ENCODE results near the gene TSHZ2.
"Not testable (repeated sequence)": the region's sequence is repeated elsewhere in the genome, so short reads cannot be mapped to it uniquely, and the experiment has no call there.

TSHZ2 gene

GRCh38 chr20:53001498-53002301, 29.5 kb downstream of the TSHZ2 start:
- no peak for DNase-seq

DNA sequence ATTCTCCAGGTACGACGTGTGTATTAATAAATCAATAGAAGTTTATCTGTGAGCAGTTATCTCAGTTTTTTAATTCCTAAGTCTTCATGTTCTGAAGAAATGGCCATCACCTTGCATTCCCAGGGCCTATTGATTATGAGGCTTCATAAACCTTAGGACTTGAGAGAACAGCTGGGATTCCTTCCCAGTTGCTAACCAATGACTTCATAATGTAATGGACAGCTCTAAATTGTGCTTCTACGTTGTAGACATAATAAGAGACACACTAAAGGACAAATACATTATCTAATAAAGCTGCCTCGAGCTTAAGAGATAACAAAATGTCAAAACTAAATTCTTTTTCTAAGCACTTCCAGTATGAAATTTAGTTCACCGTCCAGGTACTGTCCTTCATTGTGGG, 30.6 kb downstream of the TSHZ2 start:
- DNase-seq = no peak

- no peak for DNase-seq
These were observed 31.4 kb downstream of the TSHZ2 start for GRCh38 chr20:53003420-53004154.

GRCh38 chr20:53004267-53004813, 32.2 kb downstream of the TSHZ2 start:
- DNase-seq = no peak

- DNase-seq = no peak
These were observed 38.0 kb downstream of the TSHZ2 start for GRCh38 chr20:53009979-53010735.

DNA sequence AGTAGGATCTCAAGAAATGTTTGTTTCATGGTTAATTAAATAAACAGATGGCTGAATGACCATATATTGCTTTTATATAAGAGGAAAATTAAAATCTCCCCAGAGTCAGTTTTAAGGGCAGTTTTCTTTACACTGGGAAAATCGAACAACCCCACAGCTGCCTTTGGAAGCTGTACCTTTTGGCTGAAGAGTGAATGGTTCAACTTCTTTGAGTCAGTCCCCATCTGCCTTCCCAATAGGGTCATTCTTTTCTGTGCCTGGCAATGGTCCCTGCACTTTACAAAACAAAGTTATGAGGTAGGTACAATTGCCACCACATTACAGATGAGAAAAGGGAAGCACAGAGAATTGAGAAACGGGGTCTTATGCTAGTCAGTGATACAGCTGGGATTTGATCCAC, 39.5 kb downstream of the TSHZ2 start:
- DNase-seq = no peak

- DNase-seq = no peak
These were observed 41.0 kb downstream of the TSHZ2 start for GRCh38 chr20:53013183-53013582.

DNA sequence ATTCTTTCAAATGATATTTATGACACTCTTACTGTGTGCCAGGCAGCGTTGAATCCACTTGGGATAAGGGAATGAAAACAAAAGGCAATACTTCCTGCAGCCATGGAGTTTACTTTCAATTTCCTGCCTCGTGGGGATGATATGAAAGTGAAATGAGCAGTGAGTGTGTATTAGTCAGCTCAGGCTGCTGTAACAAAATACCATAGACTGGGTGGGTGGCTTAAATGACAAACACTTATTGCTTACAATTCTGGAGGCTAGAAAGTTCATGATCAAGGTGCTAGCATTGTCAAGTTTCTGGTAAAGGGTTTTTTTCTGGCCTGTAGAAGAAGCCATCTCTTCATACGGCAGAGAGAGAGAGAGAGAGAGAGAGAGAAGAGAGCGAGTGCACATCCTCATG, 41.7 kb downstream of the TSHZ2 start:
- DNase-seq = peak; percentile 3

- DNase-seq = no peak
These were observed 43.9 kb downstream of the TSHZ2 start for GRCh38 chr20:53016071-53016470.

DNA sequence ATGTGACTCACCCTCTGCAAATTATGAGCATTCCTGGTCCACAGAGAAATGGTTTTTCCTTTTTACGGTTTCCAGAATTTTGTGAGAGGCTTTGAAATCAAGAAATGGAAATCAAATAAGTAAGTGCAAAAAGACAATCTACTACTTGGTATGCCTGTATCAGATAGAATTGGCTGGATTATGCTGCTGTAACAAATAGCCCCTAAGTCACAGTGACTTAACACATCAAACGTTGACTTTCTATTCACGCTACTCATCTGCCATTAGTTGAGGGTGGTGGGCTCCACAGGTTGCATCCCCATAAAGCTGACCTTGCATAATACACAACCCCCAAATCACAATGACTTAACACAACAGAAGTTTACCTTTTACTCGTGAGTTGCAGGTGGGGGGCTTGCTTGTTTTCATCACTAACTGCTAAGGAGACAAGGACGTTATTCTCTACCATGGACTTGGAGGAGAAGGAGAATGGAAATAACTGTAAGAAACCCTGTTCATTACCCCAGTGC, 44.4 kb downstream of the TSHZ2 start:
- DNase-seq = no peak

DNA sequence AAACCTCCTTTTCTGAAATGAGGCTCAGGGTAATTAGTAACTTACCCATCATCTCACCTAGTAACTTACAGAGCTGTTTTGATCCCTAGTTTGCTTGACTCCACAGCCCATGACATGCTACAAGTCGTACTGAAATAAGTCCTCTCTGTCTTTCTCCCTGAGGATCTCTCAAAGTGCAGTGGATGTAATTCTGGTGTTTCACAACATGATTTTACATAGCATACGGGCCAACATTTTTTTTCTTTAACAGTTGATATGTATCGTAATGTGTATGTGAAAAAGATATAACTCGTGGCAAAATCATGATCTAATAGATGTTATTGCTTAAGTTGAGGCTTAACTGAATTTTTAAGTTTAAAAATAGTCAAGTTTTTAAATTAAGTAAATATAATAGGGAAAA, 45.0 kb downstream of the TSHZ2 start:
- DNase-seq = no peak

DNA sequence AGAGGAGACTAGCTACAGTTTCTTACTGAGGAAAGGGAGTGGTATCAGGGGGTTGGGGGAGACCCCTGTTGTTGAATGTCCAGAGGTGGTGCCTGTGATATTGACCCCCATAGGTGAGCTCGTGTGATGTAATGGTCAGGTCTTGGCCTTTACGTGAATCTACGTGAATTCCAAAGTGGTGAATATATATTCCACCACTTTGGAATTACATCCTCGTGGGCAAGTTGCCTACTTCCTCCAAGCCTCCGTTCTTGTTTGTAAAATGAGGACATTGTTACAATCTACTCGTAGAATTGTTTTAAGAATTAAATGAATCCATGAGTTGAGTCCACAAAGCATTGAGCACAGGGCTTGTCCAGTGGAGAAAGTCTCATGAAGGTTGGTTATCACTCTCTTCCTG, 47.3 kb downstream of the TSHZ2 start:
- DNase-seq = no peak

GRCh38 chr20:53020376-53020775, 48.2 kb downstream of the TSHZ2 start:
- DNase-seq = no peak

GRCh38 chr20:53020834-53021233, 48.7 kb downstream of the TSHZ2 start:
- no peak for DNase-seq

DNA sequence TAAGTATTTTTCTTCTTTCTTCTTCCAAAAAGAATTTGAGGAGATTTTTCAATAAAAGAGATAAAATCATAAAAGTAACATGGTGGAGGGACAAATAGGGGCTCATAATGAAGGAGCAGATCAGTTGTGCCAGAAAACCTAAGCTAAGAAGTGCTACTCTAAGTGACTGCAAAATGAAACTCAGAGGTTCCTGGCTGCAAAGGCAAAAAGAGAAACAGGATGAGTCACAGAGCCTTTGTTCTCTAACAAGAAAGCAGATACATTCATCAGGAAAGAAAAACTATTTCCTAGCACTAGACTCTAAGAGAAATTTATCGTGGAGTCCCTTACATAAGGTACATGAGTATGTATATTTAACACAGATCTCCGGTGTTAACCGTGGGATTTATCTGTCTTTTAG, 49.8 kb downstream of the TSHZ2 start:
- peak; percentile 9 for DNase-seq

- DNase-seq = no peak
These were observed 51.8 kb downstream of the TSHZ2 start for GRCh38 chr20:53023732-53024520.

- DNase-seq = not testable (repeated sequence)
These were observed 52.5 kb downstream of the TSHZ2 start for GRCh38 chr20:53024653-53025052.

GRCh38 chr20:53027089-53027488, 54.9 kb downstream of the TSHZ2 start:
- DNase-seq = no peak

- no peak for DNase-seq
These were observed 56.3 kb downstream of the TSHZ2 start for GRCh38 chr20:53028337-53029007.

DNA sequence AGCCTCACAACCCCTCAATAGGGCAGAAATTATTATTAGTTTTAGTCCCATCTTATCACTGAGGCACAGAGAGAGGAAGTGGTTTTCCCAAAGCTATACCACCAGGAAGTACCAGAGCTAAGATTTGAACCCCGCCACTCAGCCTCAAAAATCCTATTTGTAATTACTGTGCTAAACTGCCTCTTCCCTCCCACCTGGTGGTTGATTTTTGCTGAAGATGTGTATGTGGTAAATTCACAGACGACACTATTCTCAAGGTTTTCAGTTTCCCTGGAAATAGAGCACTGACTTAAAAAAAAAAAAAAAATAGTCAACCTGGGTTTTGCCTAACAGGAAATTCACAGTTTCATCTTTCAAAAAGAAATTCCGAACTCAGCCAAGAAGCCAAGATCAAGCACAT, 57.9 kb downstream of the TSHZ2 start:
- no peak for DNase-seq

GRCh38 chr20:53032046-53032445, 59.9 kb downstream of the TSHZ2 start:
- no peak for DNase-seq

- no peak for DNase-seq
These were observed 60.3 kb downstream of the TSHZ2 start for GRCh38 chr20:53032478-53032932.

Data from suppressor macrophage treated with lipopolysaccharide for 4 hours (primary cell).